Naive B cell (primary cell): ENCODE data around the gene TGFB1. TPM values are rescaled to one million over a fixed set of nuclear protein-coding genes. Genes with fewer than 3 reads are reported as not detected.

Experiments used
- ATAC-seq, 2 donors: fragments of 150-1000 bp; cut with Tn5 transposase; 2 replicates each; pipeline ENCODE4 v1.10.0; 2021; ENCODE audit warnings: low read depth in 2 of 2, mild to moderate bottlenecking in 2 of 2, moderate library complexity in 2 of 2
- DNase-seq: peaks from one replicate; pipeline ENCODE4 v3.0.0; 2022
- H3K27ac Mint-ChIP-seq, 6 donors: one replicate each; pipeline ENCODE4 v1.8.0; 2020 to 2022; ENCODE audit warnings: mild to moderate bottlenecking in 6 of 6, mixed read lengths in 6 of 6, moderate library complexity in 5 of 6, inconsistent platforms in 2 of 6
- H3K27me3 Mint-ChIP-seq, 3 donors: one replicate each; pipeline ENCODE4 v1.8.0; 2021 to 2022; ENCODE audit warnings: mixed read lengths in 3 of 3, mild to moderate bottlenecking in 1 of 3
- H3K36me3 Mint-ChIP-seq, 2 donors: one replicate each; pipeline ENCODE4 v1.8.0; 2020 to 2022; ENCODE audit warnings: mixed read lengths in 2 of 2, inconsistent platforms in 1 of 2, mild to moderate bottlenecking in 1 of 2
- H3K4me1 Mint-ChIP-seq, 3 donors: one replicate each; pipeline ENCODE4 v1.8.0; 2020 to 2022; ENCODE audit warnings: mixed read lengths in 3 of 3, inconsistent platforms in 1 of 3, mild to moderate bottlenecking in 1 of 3, moderate library complexity in 1 of 3
- H3K4me3 Mint-ChIP-seq, 8 donors: one replicate each; pipeline ENCODE4 v1.8.0; 2020 to 2022; ENCODE audit warnings: mild to moderate bottlenecking in 8 of 8, mixed read lengths in 8 of 8, moderate library complexity in 8 of 8, inconsistent platforms in 2 of 8
- H3K9me3 Mint-ChIP-seq, 7 donors: one replicate each; pipeline ENCODE4 v1.8.0; 2020 to 2022; ENCODE audit warnings: mixed read lengths in 7 of 7, mild to moderate bottlenecking in 5 of 7, inconsistent platforms in 2 of 7, moderate library complexity in 1 of 7
- polyA plus RNA-seq, 6 donors: library from polyadenylated mRNA; unstranded; fragments of 300-500 nt; fragmentation: Illumina TruSeq; gene quantifications; one replicate each; pipeline ENCODE4 v1.2.3, GENCODE V29; 2021; ENCODE audit warnings: low read depth in 6 of 6

TGFB1 gene
- polyA plus RNA-seq, 6 donors from 2014 or later = 20.1 to 61.9 (median 35.4) TPM

- Mint-ChIP-seq H3K27me3 (no peaks in the 10 kb centered on the region), H3K4me1 (peaks cover 18 to 36% (median 24%) of the 10 kb centered on the region in 3 donors), H3K9me3 (no peaks in the 10 kb centered on the region), H3K4me3 (peak within 1 kb of the TSS; percentile 93 to 100 (median 97)), H3K36me3 (no peaks in the 10 kb centered on the region), H3K27ac (peak within 1 kb of the TSS; percentile 98 to 100 (median 100))
- DNase-seq = peak; percentile 98
- peak; percentile 92 to 93 for ATAC-seq
Observed at GRCh38 chr19:41363753-41364523, 10.2 kb upstream of the TGFB1 start, which contains the start of gene B9D2. B9D2 (minus strand) TSS chr19:41364149; CDS start chr19:41363519, 630 bp downstream.

GRCh38 chr19:41363371-41363752, 9.6 kb upstream of the TGFB1 start:
- H3K4me3 Mint-ChIP-seq = peak overlapping the region; percentile 93 to 100 (median 97)
- DNase-seq = no peak
- no peaks in the 10 kb centered on the region for H3K36me3 Mint-ChIP-seq
- no peaks in the 10 kb centered on the region for H3K27me3 Mint-ChIP-seq
- peak overlapping the region; percentile 98 to 100 (median 100) for H3K27ac Mint-ChIP-seq
- H3K4me1 Mint-ChIP-seq = peaks cover 18 to 36% (median 27%) of the 10 kb centered on the region in 3 donors
- no peak for ATAC-seq
- no peaks in the 10 kb centered on the region for H3K9me3 Mint-ChIP-seq

- Mint-ChIP-seq H3K9me3 (no peaks in the 10 kb centered on the region), H3K36me3 (no peaks in the 10 kb centered on the region), H3K27ac (peak overlapping the region; percentile 32 to 100 (median 79)), H3K4me3 (peak overlapping the region in 5 of 8 donors; percentile 94 to 99 (median 96)), H3K4me1 (peaks cover 19 to 33% (median 30%) of the 10 kb centered on the region in 3 donors), H3K27me3 (no peaks in the 10 kb centered on the region)
- no peak for ATAC-seq
- no peak for DNase-seq
Observed at GRCh38 chr19:41362143-41362847, 8.6 kb upstream of the TGFB1 start.

GRCh38 chr19:41359741-41360140, 6.0 kb upstream of the TGFB1 start:
- Mint-ChIP-seq H3K4me3 (no peak overlapping the region), H3K27ac (peak overlapping the region in 2 of 6 donors; percentile 72 to 98), H3K36me3 (no peaks in the 10 kb centered on the region), H3K4me1 (peaks cover 35 to 42% (median 41%) of the 10 kb centered on the region in 3 donors), H3K27me3 (no peaks in the 10 kb centered on the region), H3K9me3 (no peaks in the 10 kb centered on the region)
- no peak for DNase-seq
- ATAC-seq = no peak

- H3K9me3 Mint-ChIP-seq = peaks cover 0 to 1% (median 0%) of the 10 kb centered on the region in 7 donors
- DNase-seq (no peak), ATAC-seq (no peak)
- no peaks in the 10 kb centered on the region for H3K27me3 Mint-ChIP-seq
- H3K27ac Mint-ChIP-seq = peak overlapping the region in 1 of 6 donors; percentile 83
- no peaks in the 10 kb centered on the region for H3K36me3 Mint-ChIP-seq
- peak overlapping the region in 1 of 8 donors; percentile 60 for H3K4me3 Mint-ChIP-seq
- peaks cover 27 to 33% (median 32%) of the 10 kb centered on the region in 3 donors for H3K4me1 Mint-ChIP-seq
Observed at GRCh38 chr19:41357746-41358145, 4.0 kb upstream of the TGFB1 start.

- no peaks in the 10 kb centered on the region for H3K27me3 Mint-ChIP-seq
- H3K4me3 Mint-ChIP-seq = peak overlapping the region in 2 of 8 donors; percentile 7 to 72
- no peak for ATAC-seq
- peaks cover 0 to 1% (median 0%) of the 10 kb centered on the region in 7 donors for H3K9me3 Mint-ChIP-seq
- H3K4me1 Mint-ChIP-seq = peaks cover 22 to 37% (median 35%) of the 10 kb centered on the region in 3 donors
- peak overlapping the region in 4 of 6 donors; percentile 54 to 93 (median 88) for H3K27ac Mint-ChIP-seq
- no peak for DNase-seq
- no peaks in the 10 kb centered on the region for H3K36me3 Mint-ChIP-seq
Observed at GRCh38 chr19:41356984-41357739, 3.4 kb upstream of the TGFB1 start.

GRCh38 chr19:41355802-41356201, 2.1 kb upstream of the TGFB1 start:
- Mint-ChIP-seq H3K36me3 (no peaks in the 10 kb centered on the region), H3K27me3 (no peaks in the 10 kb centered on the region), H3K4me3 (peak overlapping the region in 3 of 8 donors; percentile 17 to 100 (median 47)), H3K9me3 (peaks cover 0 to 2% (median 0%) of the 10 kb centered on the region in 7 donors), H3K27ac (peak overlapping the region in 3 of 6 donors; percentile 22 to 97 (median 82)), H3K4me1 (peaks cover 26 to 48% (median 46%) of the 10 kb centered on the region in 3 donors)
- DNase-seq (no peak), ATAC-seq (no peak)

- Mint-ChIP-seq H3K27me3 (no peaks in the 10 kb centered on the region), H3K27ac (peak overlapping the region in 5 of 6 donors; percentile 62 to 97 (median 78)), H3K4me1 (peaks cover 32 to 53% (median 49%) of the 10 kb centered on the region in 3 donors), H3K36me3 (no peaks in the 10 kb centered on the region), H3K9me3 (peaks cover 0 to 3% (median 0%) of the 10 kb centered on the region in 7 donors), H3K4me3 (peak overlapping the region in 7 of 8 donors; percentile 17 to 100 (median 67))
- ATAC-seq (no peak), DNase-seq (no peak)
Observed at GRCh38 chr19:41355035-41355434, 1.3 kb upstream of the TGFB1 start.

- H3K4me1 Mint-ChIP-seq = peaks cover 38 to 55% (median 50%) of the 10 kb centered on the region in 3 donors
- H3K9me3 Mint-ChIP-seq = peaks cover 0 to 3% (median 0%) of the 10 kb centered on the region in 7 donors
- no peaks in the 10 kb centered on the region for H3K36me3 Mint-ChIP-seq
- peak overlapping the region; percentile 13 to 97 (median 94) for H3K27ac Mint-ChIP-seq
- ATAC-seq = no peak
- no peaks in the 10 kb centered on the region for H3K27me3 Mint-ChIP-seq
- no peak for DNase-seq
- H3K4me3 Mint-ChIP-seq = peak overlapping the region in 7 of 8 donors; percentile 73 to 100 (median 83)
Observed at GRCh38 chr19:41354343-41354953, 726 bp upstream of the TGFB1 start.

GRCh38 chr19:41352609-41353465, 885 bp downstream of the TGFB1 start:
- H3K4me1 Mint-ChIP-seq = peaks cover 49 to 65% (median 63%) of the 10 kb centered on the region in 3 donors
- DNase-seq (peak; percentile 87), ATAC-seq (peak; percentile 30 to 31)
- no peaks in the 10 kb centered on the region for H3K27me3 Mint-ChIP-seq
- H3K9me3 Mint-ChIP-seq = peaks cover 0 to 3% (median 0%) of the 10 kb centered on the region in 7 donors
- peak overlapping the region; percentile 97 to 99 (median 99) for H3K27ac Mint-ChIP-seq
- H3K36me3 Mint-ChIP-seq = peaks cover 4 to 14% of the 10 kb centered on the region in 2 donors
- peak overlapping the region; percentile 92 to 100 (median 98) for H3K4me3 Mint-ChIP-seq

- Mint-ChIP-seq H3K36me3 (peaks cover 4 to 14% of the 10 kb centered on the region in 2 donors), H3K27ac (peak overlapping the region; percentile 94 to 99 (median 98)), H3K27me3 (no peaks in the 10 kb centered on the region), H3K4me1 (peaks cover 47 to 64% (median 61%) of the 10 kb centered on the region in 3 donors), H3K9me3 (peaks cover 0 to 3% (median 0%) of the 10 kb centered on the region in 7 donors), H3K4me3 (peak overlapping the region; percentile 92 to 100 (median 98))
- ATAC-seq (no peak), DNase-seq (no peak)
Observed at GRCh38 chr19:41352279-41352608, 1.5 kb downstream of the TGFB1 start.
